OCI-LY1 (cell line): ENCODE measurements around the gene CAPN2.
"Not testable (repeated sequence)": the region's sequence is repeated elsewhere in the genome, so short reads cannot be mapped to it uniquely, and the experiment has no call there.

Source experiments
- H2AFZ ChIP-seq: fragments of 200-600 bp; sonication (generic), shearing (Covaris generic); 2 replicates; pipeline ENCODE4 v1.6.0; 2014; ENCODE audit warnings: antibody characterized with exemption, mild to moderate bottlenecking, low read length
- H3F3A ChIP-seq: fragments of 200-600 bp; sonication (generic), shearing (Covaris generic); 2 replicates; pipeline ENCODE4 v1.6.0; 2014; ENCODE audit warnings: mild to moderate bottlenecking, antibody characterized with exemption, low read length, moderate library complexity; ENCODE audit not compliant: insufficient read depth
- H3K27ac ChIP-seq: fragments of 200-600 bp; sonication (generic); 2 replicates; pipeline ENCODE4 v1.5.1; 2014; ENCODE audit warnings: low read length, mixed run types, mild to moderate bottlenecking, low read depth; ENCODE audit not compliant: poor library complexity, severe bottlenecking
- H3K27me3 ChIP-seq: fragments of 200-600 bp; sonication (generic); 2 replicates; pipeline ENCODE4 v1.6.0; 2014; ENCODE audit warnings: antibody characterized with exemption, mild to moderate bottlenecking, low read length, moderate library complexity; ENCODE audit not compliant: insufficient read depth
- H3K36me3 ChIP-seq: fragments of 200-600 bp; sonication (generic); 2 replicates; pipeline ENCODE4 v1.6.1; 2014; ENCODE audit warnings: mild to moderate bottlenecking, antibody characterized with exemption, low read length, moderate library complexity, mixed read lengths; ENCODE audit not compliant: insufficient read depth
- H3K4me1 ChIP-seq: fragments of 200-600 bp; sonication (generic); 2 replicates; pipeline ENCODE4 v1.5.1; 2014; ENCODE audit warnings: mild to moderate bottlenecking, low read length, moderate library complexity; ENCODE audit not compliant: insufficient read depth, severe bottlenecking
- H3K4me2 ChIP-seq: fragments of 200-600 bp; sonication (generic), shearing (Covaris generic); 2 replicates; pipeline ENCODE4 v1.6.1; 2014; ENCODE audit warnings: low read length
- H3K4me3 ChIP-seq: fragments of 200-600 bp; sonication (generic); 2 replicates; pipeline ENCODE4 v1.5.1; 2014; ENCODE audit warnings: low read length, low read depth, mild to moderate bottlenecking, mixed read lengths; ENCODE audit not compliant: poor library complexity, severe bottlenecking
- H3K79me2 ChIP-seq: fragments of 200-600 bp; shearing (Covaris generic); 2 replicates; pipeline ENCODE4 v1.6.1; 2016; ENCODE audit warnings: mixed run types, low read length, mixed read lengths; ENCODE audit not compliant: insufficient read depth
- H3K9ac ChIP-seq: fragments of 200-600 bp; sonication (generic), shearing (Covaris generic); 2 replicates; pipeline ENCODE4 v1.6.1; 2014; ENCODE audit warnings: mild to moderate bottlenecking, low read length, mixed read lengths
- H3K9me2 ChIP-seq: fragments of 200-600 bp; sonication (generic), shearing (Covaris generic); 2 replicates; pipeline ENCODE4 v1.6.1; 2014; ENCODE audit warnings: low read depth, mild to moderate bottlenecking, low read length, mixed read lengths
- H3K9me3 ChIP-seq: fragments of 200-600 bp; shearing (Covaris generic); 2 replicates; pipeline ENCODE4 v1.6.1; 2014; ENCODE audit warnings: low read length, mixed read lengths
- H4K20me1 ChIP-seq: fragments of 200-600 bp; sonication (generic), shearing (Covaris generic); 2 replicates; pipeline ENCODE4 v1.6.0; 2016; ENCODE audit warnings: mild to moderate bottlenecking, low read length; ENCODE audit not compliant: insufficient read depth
- CTCF ChIP-seq: fragments of 200-600 bp; sonication (generic), shearing (Covaris generic); IDR thresholded peaks from 2 replicates; pipeline ENCODE4 v1.5.1; 2017; ENCODE audit warnings: mild to moderate bottlenecking, antibody characterized with exemption, low read length, moderate library complexity, mixed read lengths
- EZH2 ChIP-seq: fragments of 200-600 bp; sonication (generic), shearing (Covaris generic); IDR thresholded peaks from 2 replicates; pipeline ENCODE4 v1.8.0; 2017; ENCODE audit warnings: borderline replicate concordance, mixed run types, mild to moderate bottlenecking, antibody characterized with exemption, low read length, moderate library complexity, mixed read lengths

Gene CAPN2

GRCh38 chr1:223802032-223802431, 89.7 kb downstream of the CAPN2 start:
- H3K9me2 ChIP-seq = no peaks in the 10 kb centered on the region
- H3K4me2 ChIP-seq = no peak overlapping the region
- H4K20me1 ChIP-seq = no peaks in the 10 kb centered on the region
- H3K9ac ChIP-seq = no peak overlapping the region
- no peaks in the 10 kb centered on the region for H3K9me3 ChIP-seq
- TF ChIP-seq EZH2 = no peak
- TF ChIP-seq CTCF = no peak
- no peak overlapping the region for H3K27ac ChIP-seq
- no peaks in the 10 kb centered on the region for H3K4me1 ChIP-seq
- H3K4me3 ChIP-seq = no peak overlapping the region
- no peaks in the 10 kb centered on the region for H3K27me3 ChIP-seq
- peaks cover 25% of the 10 kb centered on the region for H3K36me3 ChIP-seq
- no peak overlapping the region for H2AFZ ChIP-seq
- no peaks in the 10 kb centered on the region for H3F3A ChIP-seq
- H3K79me2 ChIP-seq = no peaks in the 10 kb centered on the region

GRCh38 chr1:223802602-223803001, 90.3 kb downstream of the CAPN2 start:
- H3K4me2 ChIP-seq = no peak overlapping the region
- no peaks in the 10 kb centered on the region for H3K9me3 ChIP-seq

DNA sequence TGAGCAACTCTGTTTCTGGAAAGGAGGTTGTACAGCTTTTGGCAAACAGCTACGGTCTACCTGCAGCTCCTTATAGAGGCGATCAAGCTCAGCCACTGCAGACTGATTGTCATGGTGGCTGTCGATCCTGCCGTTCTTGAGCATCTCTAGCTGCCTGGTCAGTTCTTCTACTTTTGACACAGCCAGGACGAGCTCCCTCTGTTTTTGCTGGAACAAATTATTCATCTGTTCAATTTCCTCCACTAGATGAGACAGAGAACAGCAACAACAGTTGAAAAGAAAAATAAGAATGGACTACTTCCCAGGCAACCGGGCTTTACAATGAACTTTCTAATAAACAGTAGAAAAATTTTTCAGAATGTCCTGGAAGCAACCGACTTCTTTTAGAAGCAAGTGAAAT, 90.9 kb downstream of the CAPN2 start:
- Histone ChIP-seq H3K27me3 (no peaks in the 10 kb centered on the region), H4K20me1 (no peaks in the 10 kb centered on the region), H3K27ac (no peak overlapping the region), H3K4me1 (no peaks in the 10 kb centered on the region), H3K36me3 (peaks cover 22% of the 10 kb centered on the region), H3F3A (no peaks in the 10 kb centered on the region), H3K79me2 (no peaks in the 10 kb centered on the region), H3K9ac (no peak overlapping the region), H2AFZ (no peak overlapping the region), H3K9me3 (no peaks in the 10 kb centered on the region), H3K4me2 (no peak overlapping the region), H3K4me3 (no peak overlapping the region), H3K9me2 (no peaks in the 10 kb centered on the region)
- TF ChIP-seq EZH2 = no peak

More at GRCh38 chr1:223802602-223803001, 90.3 kb downstream of the CAPN2 start:
- Histone ChIP-seq H3K79me2 (no peaks in the 10 kb centered on the region), H3K4me1 (no peaks in the 10 kb centered on the region), H3K4me3 (no peak overlapping the region), H2AFZ (no peak overlapping the region), H3F3A (no peaks in the 10 kb centered on the region), H3K9ac (no peak overlapping the region), H3K36me3 (peaks cover 27% of the 10 kb centered on the region), H3K27ac (no peak overlapping the region), H4K20me1 (no peaks in the 10 kb centered on the region), H3K9me2 (no peaks in the 10 kb centered on the region), H3K27me3 (no peaks in the 10 kb centered on the region)
- TF ChIP-seq CTCF = no peak

- not testable (repeated sequence) for H3K27ac ChIP-seq, H3K4me3 ChIP-seq, H4K20me1 ChIP-seq, H3K79me2 ChIP-seq, H3F3A ChIP-seq, H3K9me3 ChIP-seq, H3K9ac ChIP-seq, H3K4me2 ChIP-seq, H3K4me1 ChIP-seq, H2AFZ ChIP-seq, H3K27me3 ChIP-seq, H3K9me2 ChIP-seq
- peaks cover 11% of the 10 kb centered on the region for H3K36me3 ChIP-seq
These were observed 97.6 kb downstream of the CAPN2 start for GRCh38 chr1:223809905-223810304.
